Measurements from ENCODE around the gene CRISP1. TPM values are rescaled to one million over a fixed set of nuclear protein-coding genes. Genes with fewer than 3 reads are reported as not detected.
A peak's percentile ranks its signal among the peaks of the same experiment; 100 is the strongest.

Gene CRISP1
- total RNA-seq, 1 experiment from 2014 or later, result not detected

DNA sequence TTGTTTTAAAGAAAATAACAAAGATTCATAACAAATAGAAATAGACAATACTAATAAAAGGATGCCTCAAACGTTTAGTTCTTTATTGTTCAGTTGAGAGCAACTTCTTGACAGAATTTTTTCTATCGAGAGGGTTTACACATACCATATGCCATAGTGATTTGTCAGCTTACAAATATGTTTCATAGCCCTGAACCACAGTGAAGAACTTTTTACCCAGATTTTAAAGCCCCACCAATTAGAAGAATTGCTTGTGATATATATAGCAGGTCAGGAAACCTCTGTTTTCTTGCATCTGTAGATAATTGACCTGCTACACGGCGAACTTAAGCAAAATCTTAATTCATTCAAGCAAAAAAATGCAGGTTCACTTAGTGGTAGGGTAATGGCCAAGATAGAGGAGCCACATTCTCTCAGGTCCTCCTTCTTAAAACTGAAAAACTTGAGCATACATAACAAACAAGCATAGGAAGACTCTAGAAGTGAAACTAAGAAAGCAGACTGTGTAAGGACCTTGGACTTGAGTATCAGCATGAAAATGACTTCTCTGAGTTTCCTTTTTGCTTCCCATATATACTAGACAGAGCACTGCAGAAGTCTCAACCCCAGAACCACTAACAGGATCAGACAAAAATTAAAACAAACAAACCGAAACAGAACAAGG, 39.5 kb downstream of the CRISP1 start:
- no peak overlapping the region for H2BK12ac ChIP-seq (ENCODE audit: insufficient read length, low read depth, low read length)
- no peak overlapping the region for H2BK120ac ChIP-seq (ENCODE audit: low read depth, low read length, poor library complexity, severe bottlenecking)
- no peak overlapping the region for H2BK20ac ChIP-seq (ENCODE audit: low read depth, low read length, poor library complexity, severe bottlenecking)
- no peak overlapping the region for H2AK5ac ChIP-seq (ENCODE audit: insufficient read length, low read length)
- no peak overlapping the region for H4K91ac ChIP-seq (ENCODE audit: insufficient read length, low read depth, low read length)
- H3K23ac ChIP-seq (ENCODE audit: insufficient read length, low read depth, low read length), result no peak overlapping the region
- H3K79me2 ChIP-seq (ENCODE audit: insufficient read depth, low read length), result no peaks in the 10 kb centered on the region
- DNase-seq, result no peak
- H3K23me2 ChIP-seq (ENCODE audit: insufficient read length, low read depth, low read length, poor library complexity, severe bottlenecking), result no peaks in the 10 kb centered on the region
- no peaks in the 10 kb centered on the region for H3K9me3 ChIP-seq (ENCODE audit: control insufficient read depth, low read depth, low read length)
- no peak overlapping the region for H3K56ac ChIP-seq (ENCODE audit: insufficient read length, low read depth, low read length)
- no peak overlapping the region for H2BK15ac ChIP-seq (ENCODE audit: low read depth, low read length)
- no peaks in the 10 kb centered on the region for H3K27me3 Mint-ChIP-seq (ENCODE audit: low read depth)
- H3T11ph ChIP-seq (ENCODE audit: low read length), result no peak overlapping the region
- no peak overlapping the region for H3K9ac ChIP-seq (ENCODE audit: extremely low read depth, insufficient read length, low read length)
- no peak overlapping the region for H3K14ac ChIP-seq (ENCODE audit: insufficient read depth, low read length)
- H2AFZ ChIP-seq (ENCODE audit: low read length), result no peak overlapping the region
- H3K27me3 ChIP-seq (ENCODE audit: insufficient read depth, low read length), result no peaks in the 10 kb centered on the region
- peaks cover 0 to 4% of the 10 kb centered on the region in 2 experiments; a peak in 1 of 4 replicates for H3K4me1 Mint-ChIP-seq
- H4K8ac ChIP-seq (replicated peaks; ENCODE audit: insufficient read length, low read depth, low read length), result no peak overlapping the region
- no peak overlapping the region for H3K27ac ChIP-seq (ENCODE audit: insufficient read length, low read depth, low read length)
- no peaks in the 10 kb centered on the region; a peak in 1 of 5 replicates for H3K9me3 Mint-ChIP-seq
- no CpG with 5 or more reads among the region's 5 CpGs for WGBS (ENCODE audit: extremely low coverage, insufficient read length, low lambda C conversion rate)
- H3K4me1 ChIP-seq (ENCODE audit: insufficient read depth, low read length), result no peaks in the 10 kb centered on the region
- H3K4me2 ChIP-seq (ENCODE audit: insufficient read depth, insufficient read length, low read length), result no peak overlapping the region
- H3K4ac ChIP-seq (ENCODE audit: low read depth, low read length), result no peak overlapping the region
- H4K5ac ChIP-seq (ENCODE audit: insufficient read length, low read depth, low read length), result no peak overlapping the region
- no peaks in the 10 kb centered on the region for H3K79me1 ChIP-seq (ENCODE audit: insufficient read depth, low read depth, low read length, poor library complexity, severe bottlenecking)
- no peaks in the 10 kb centered on the region for H3K36me3 Mint-ChIP-seq (ENCODE audit: insufficient read depth in 1 of 3, low read depth in 3 of 3)
- no peak overlapping the region for H3K4me3 Mint-ChIP-seq
- H4K20me1 ChIP-seq (ENCODE audit: control insufficient read depth, insufficient read depth, insufficient read length), result no peaks in the 10 kb centered on the region
- no peak overlapping the region for H3K18ac ChIP-seq (ENCODE audit: insufficient read length, low read depth, low read length)
- H3K27ac Mint-ChIP-seq, result 0 out of 7 replicates have a peak overlapping the region, but pooled peaks of 1 of the 3 experiments have one; percentile 1
- no peak overlapping the region for H2BK5ac ChIP-seq (ENCODE audit: insufficient read length, low read length)
- TF ChIP-seq, protein P1, sequence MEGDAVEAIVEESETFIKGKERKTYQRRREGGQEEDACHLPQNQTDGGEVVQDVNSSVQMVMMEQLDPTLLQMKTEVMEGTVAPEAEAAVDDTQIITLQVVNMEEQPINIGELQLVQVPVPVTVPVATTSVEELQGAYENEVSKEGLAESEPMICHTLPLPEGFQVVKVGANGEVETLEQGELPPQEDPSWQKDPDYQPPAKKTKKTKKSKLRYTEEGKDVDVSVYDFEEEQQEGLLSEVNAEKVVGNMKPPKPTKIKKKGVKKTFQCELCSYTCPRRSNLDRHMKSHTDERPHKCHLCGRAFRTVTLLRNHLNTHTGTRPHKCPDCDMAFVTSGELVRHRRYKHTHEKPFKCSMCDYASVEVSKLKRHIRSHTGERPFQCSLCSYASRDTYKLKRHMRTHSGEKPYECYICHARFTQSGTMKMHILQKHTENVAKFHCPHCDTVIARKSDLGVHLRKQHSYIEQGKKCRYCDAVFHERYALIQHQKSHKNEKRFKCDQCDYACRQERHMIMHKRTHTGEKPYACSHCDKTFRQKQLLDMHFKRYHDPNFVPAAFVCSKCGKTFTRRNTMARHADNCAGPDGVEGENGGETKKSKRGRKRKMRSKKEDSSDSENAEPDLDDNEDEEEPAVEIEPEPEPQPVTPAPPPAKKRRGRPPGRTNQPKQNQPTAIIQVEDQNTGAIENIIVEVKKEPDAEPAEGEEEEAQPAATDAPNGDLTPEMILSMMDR (conservative IDR thresholded peaks at IDR 0.05), result no peak
